Progenitor cell of endocrine pancreas (in vitro differentiated cells): ENCODE measurements around the gene PACSIN3. TPM values are rescaled to one million over a fixed set of nuclear protein-coding genes. Genes with fewer than 3 reads are reported as not detected.

Source experiments
- DNase-seq: peaks from one replicate; pipeline ENCODE4 v3.0.0; 2021; ENCODE audit warnings: low spot score; ENCODE audit not compliant: unreplicated experiment
- H3K27ac Mint-ChIP-seq: 2 replicates; pipeline ENCODE4 v1.8.0; 2021; ENCODE audit warnings: mild to moderate bottlenecking, moderate library complexity, mixed read lengths
- H3K27me3 Mint-ChIP-seq: 2 replicates; pipeline ENCODE4 v1.8.0; 2021; ENCODE audit warnings: mixed read lengths
- H3K36me3 Mint-ChIP-seq: 2 replicates; pipeline ENCODE4 v1.8.0; 2022; ENCODE audit warnings: mixed read lengths; ENCODE audit not compliant: insufficient read depth
- H3K4me1 Mint-ChIP-seq: 2 replicates; pipeline ENCODE4 v1.8.0; 2021; ENCODE audit warnings: low read depth, mixed read lengths
- H3K4me3 Mint-ChIP-seq: 2 replicates; pipeline ENCODE4 v1.8.0; 2021; ENCODE audit warnings: low read depth, mild to moderate bottlenecking, moderate library complexity, mixed read lengths
- H3K9me3 Mint-ChIP-seq: 2 replicates; pipeline ENCODE4 v1.8.0; 2021; ENCODE audit warnings: low read depth, mixed read lengths
- total RNA-seq: library from RNA; stranded (reverse); gene quantifications from 2 replicates; pipeline ENCODE4 v1.2.1, GENCODE V29; 2021
- TF ChIP-seq, protein P1 (sequence below): fragments of 200-600 bp; sonication (generic); IDR thresholded peaks from one replicate; pipeline ENCODE4 v1.5.0; 2021; ENCODE audit warnings: antibody characterized with exemption, mild to moderate bottlenecking; ENCODE audit not compliant: unreplicated experiment

PACSIN3 gene
- total RNA-seq, 1 donor from 2014 or later, result 59.6 TPM

DNA sequence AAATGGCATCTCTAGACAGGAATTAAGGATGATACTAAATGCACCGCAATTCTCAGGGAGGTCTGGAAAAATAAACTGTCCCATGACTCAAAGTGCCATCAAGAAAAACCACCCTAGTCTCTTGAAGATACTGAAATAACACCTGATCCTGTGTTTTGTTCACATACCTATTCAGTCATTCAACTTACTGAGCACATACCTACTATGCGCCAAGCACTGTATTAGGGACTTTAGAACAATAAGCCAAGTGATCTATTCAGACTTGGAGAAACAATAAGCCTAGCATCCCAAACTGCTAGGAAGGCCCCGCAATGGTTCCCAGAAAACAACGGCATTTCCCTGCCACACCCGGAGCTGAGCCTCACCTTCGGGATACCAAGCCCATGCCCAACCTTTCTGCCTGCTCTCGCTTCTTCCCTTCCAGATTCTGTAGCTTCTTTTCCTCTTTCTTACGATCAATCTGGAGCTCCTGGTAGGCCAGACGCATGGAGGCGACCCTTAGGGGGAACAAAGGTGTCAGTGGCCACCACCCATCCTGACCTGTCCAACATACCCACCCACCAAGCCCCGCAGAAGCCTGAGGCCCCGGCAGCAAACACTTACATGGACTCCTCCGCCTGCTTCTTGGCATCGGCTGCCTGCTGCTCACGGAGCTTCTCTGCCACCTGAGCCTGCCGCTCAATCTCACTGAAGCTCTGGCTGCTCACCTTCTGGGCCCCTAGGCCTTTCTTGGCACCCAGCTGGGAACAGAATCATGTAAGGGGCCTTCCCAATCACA lies 15.0 kb downstream of the PACSIN3 start:
- peaks cover 7% of the 10 kb centered on the region for H3K4me1 Mint-ChIP-seq
- peak overlapping the region; percentile 41 for H3K27ac Mint-ChIP-seq
- H3K36me3 Mint-ChIP-seq, result peaks cover 5% of the 10 kb centered on the region
- H3K4me3 Mint-ChIP-seq, result no peak overlapping the region
- DNase-seq, result no peak
- no peaks in the 10 kb centered on the region for H3K9me3 Mint-ChIP-seq
- TF ChIP-seq, protein P1, sequence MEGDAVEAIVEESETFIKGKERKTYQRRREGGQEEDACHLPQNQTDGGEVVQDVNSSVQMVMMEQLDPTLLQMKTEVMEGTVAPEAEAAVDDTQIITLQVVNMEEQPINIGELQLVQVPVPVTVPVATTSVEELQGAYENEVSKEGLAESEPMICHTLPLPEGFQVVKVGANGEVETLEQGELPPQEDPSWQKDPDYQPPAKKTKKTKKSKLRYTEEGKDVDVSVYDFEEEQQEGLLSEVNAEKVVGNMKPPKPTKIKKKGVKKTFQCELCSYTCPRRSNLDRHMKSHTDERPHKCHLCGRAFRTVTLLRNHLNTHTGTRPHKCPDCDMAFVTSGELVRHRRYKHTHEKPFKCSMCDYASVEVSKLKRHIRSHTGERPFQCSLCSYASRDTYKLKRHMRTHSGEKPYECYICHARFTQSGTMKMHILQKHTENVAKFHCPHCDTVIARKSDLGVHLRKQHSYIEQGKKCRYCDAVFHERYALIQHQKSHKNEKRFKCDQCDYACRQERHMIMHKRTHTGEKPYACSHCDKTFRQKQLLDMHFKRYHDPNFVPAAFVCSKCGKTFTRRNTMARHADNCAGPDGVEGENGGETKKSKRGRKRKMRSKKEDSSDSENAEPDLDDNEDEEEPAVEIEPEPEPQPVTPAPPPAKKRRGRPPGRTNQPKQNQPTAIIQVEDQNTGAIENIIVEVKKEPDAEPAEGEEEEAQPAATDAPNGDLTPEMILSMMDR, result no peak
- H3K27me3 Mint-ChIP-seq, result no peaks in the 10 kb centered on the region

DNA sequence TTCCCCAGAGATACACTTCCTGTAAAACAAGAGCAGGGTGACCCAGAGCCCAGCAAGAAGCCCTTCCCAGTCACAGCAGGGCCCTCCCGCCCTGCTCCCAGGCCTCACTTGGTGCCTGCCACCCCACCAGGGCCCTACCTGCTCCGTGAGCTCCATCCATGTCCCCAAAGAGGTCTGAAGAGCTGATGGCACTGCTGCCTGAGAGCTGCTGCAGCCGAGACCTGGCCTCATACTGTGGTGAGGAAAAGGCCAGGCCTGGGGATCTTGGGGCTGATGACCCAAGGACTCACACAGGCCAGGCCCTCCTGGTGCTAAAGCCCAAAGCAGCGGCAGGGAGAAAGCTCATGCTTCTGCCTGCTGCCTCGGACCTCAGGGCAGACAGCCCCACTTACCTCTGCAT lies 19.9 kb downstream of the PACSIN3 start:
- H3K27me3 Mint-ChIP-seq, result no peaks in the 10 kb centered on the region
- H3K9me3 Mint-ChIP-seq, result no peaks in the 10 kb centered on the region
- no peak for DNase-seq
- H3K4me1 Mint-ChIP-seq, result no peaks in the 10 kb centered on the region
- peaks cover 5% of the 10 kb centered on the region for H3K36me3 Mint-ChIP-seq
- no peak overlapping the region for H3K4me3 Mint-ChIP-seq
- H3K27ac Mint-ChIP-seq, result no peak overlapping the region
- TF ChIP-seq, protein P1, result no peak

DNA sequence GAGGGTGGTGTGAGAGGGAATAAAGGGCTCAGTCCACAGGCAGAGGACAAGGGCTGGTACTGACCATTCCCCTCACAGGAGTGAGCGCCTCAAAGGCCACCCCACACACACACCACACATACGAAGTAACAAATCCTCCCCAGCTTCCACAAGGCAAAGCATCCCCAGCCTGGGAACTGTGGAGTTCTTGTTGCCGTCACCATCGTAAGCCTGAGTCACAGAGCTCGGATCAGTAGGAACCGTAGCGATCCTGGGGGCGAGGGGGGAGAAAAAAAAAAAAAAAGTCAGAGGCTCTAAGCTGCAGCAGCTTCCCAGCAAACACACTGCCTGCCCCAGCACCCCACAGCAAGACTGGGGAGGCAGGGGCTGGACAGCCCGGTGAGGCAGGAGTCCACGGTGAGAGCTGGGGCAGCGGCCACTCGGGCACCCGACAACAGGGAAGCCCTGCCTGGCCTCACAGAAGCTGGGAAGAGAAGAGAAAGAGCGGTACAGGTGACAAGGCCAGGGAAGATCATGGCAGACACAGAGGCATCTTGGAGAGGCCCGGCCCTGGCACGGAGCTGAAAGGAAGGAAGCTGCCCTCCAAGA lies 20.9 kb downstream of the PACSIN3 start:
- DNase-seq, result no peak
- Mint-ChIP-seq H3K4me3 (no peak overlapping the region), H3K27me3 (no peaks in the 10 kb centered on the region), H3K9me3 (no peaks in the 10 kb centered on the region), H3K4me1 (no peaks in the 10 kb centered on the region), H3K27ac (peak overlapping the region; percentile 78), H3K36me3 (peaks cover 2% of the 10 kb centered on the region)
- TF ChIP-seq, protein P1, result no peak

DNA sequence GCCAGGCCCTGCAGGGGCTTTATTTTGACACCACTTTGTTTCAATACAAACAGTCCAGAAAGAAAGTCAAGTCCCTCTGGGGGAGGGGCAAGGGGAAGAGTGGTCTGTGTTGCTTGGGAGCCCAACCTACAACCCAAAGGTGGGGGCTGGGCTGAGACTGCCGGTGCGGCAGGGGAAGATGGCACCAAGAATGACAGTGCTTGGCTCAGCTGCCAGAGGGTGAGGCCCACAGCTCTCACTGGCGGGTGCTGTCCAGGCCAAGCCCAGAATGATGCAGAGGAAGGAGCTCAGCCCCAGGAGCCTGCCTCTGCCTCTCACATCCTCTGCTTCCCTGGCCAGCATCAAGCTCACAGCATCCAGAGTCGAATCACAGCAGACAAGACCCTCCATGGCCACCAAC lies 21.9 kb downstream of the PACSIN3 start:
- H3K27me3 Mint-ChIP-seq, result no peaks in the 10 kb centered on the region
- no peak overlapping the region for H3K4me3 Mint-ChIP-seq
- TF ChIP-seq, protein P1, result no peak
- no peak for DNase-seq
- no peak overlapping the region for H3K27ac Mint-ChIP-seq
- no peaks in the 10 kb centered on the region for H3K9me3 Mint-ChIP-seq
- peaks cover 2% of the 10 kb centered on the region for H3K36me3 Mint-ChIP-seq
- H3K4me1 Mint-ChIP-seq, result no peaks in the 10 kb centered on the region

DNA sequence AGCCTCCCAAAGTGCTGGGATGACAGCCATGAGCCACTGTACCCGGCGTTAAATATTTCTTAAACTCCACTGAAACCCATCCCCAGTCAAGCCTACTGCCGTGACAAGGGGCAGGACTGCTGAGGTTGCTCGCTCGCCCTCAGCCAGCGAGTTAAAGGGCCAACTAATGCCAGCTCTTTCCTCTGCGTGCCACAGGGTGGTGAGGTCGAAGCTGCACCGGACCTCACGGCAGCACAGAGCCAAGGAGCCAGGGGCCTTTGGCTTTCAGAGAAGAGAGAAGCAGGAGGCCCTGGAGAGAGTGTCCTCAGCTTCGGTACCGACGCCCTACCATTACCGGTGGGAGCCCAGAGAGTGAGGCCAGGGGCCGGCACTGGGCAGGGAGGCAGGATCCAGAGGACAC lies 22.3 kb downstream of the PACSIN3 start:
- H3K4me1 Mint-ChIP-seq, result no peaks in the 10 kb centered on the region
- TF ChIP-seq, protein P1, result no peak
- H3K27ac Mint-ChIP-seq, result no peak overlapping the region
- H3K4me3 Mint-ChIP-seq, result no peak overlapping the region
- H3K27me3 Mint-ChIP-seq, result no peaks in the 10 kb centered on the region
- DNase-seq, result no peak
- H3K9me3 Mint-ChIP-seq, result no peaks in the 10 kb centered on the region
- H3K36me3 Mint-ChIP-seq, result peaks cover 2% of the 10 kb centered on the region
